ENCODE data around the gene DUSP6. TPM values are rescaled to one million over a fixed set of nuclear protein-coding genes. Genes with fewer than 3 reads are reported as not detected.

The DUSP6 gene
- total and polyA plus RNA-seq, 2 of the 13 experiments (the other 11 are each of a cell fraction or from before 2014, with no cell fraction given): 40.9 to 161 TPM

- TF ChIP-seq SYNCRIP (IDR thresholded peaks at IDR 0.05; ENCODE audit: insufficient read depth, low read depth, low read length) (no peak), KMT2A (CRISPR knock-in tag; IDR thresholded peaks at IDR 0.05) (no peak), CBFB (CRISPR knock-in tag; IDR thresholded peaks at IDR 0.05) (no peak), TFAP4 (IDR thresholded peaks at IDR 0.05; ENCODE audit: borderline replicate concordance, low read depth) (peak; percentile 28; the same call in 1 of the 2 replicates), ZNF792 (CRISPR knock-in tag; IDR thresholded peaks at IDR 0.05) (0 out of 2 replicates have a peak, but pooled peaks have one; percentile 35), RARA (CRISPR knock-in tag; IDR thresholded peaks at IDR 0.05) (peak; percentile 36; the same call in 1 of the 2 replicates), THAP11 (CRISPR knock-in tag; IDR thresholded peaks at IDR 0.05) (no peak), ZNF678 (CRISPR knock-in tag; IDR thresholded peaks at IDR 0.05) (no peak), ISX (CRISPR knock-in tag; conservative IDR thresholded peaks at IDR 0.05) (no peak), XBP1 (CRISPR knock-in tag; IDR thresholded peaks at IDR 0.05) (no peak), HMG20B (CRISPR knock-in tag; conservative IDR thresholded peaks at IDR 0.05) (no peak), PAF1 (CRISPR knock-in tag; IDR thresholded peaks at IDR 0.05) (peak; percentile 19; the same call in 1 of the 2 replicates), ZNF234 (CRISPR knock-in tag; conservative IDR thresholded peaks at IDR 0.05) (no peak), PATZ1 (CRISPR knock-in tag; IDR thresholded peaks at IDR 0.05) (no peak), ELF3 (CRISPR knock-in tag; IDR thresholded peaks at IDR 0.05) (peak; percentile 72), HOXA3 (CRISPR knock-in tag; IDR thresholded peaks at IDR 0.05) (0 out of 2 replicates have a peak, but pooled peaks have one; percentile 13), ZXDC (CRISPR knock-in tag; IDR thresholded peaks at IDR 0.05) (no peak), ZNF205 (CRISPR knock-in tag; IDR thresholded peaks at IDR 0.05) (no peak), TBX2 (CRISPR knock-in tag; IDR thresholded peaks at IDR 0.05; ENCODE audit: borderline replicate concordance) (peak; percentile 63; the same call in 1 of the 2 replicates), ZNF33A (CRISPR knock-in tag; IDR thresholded peaks at IDR 0.05; ENCODE audit: borderline replicate concordance) (no peak), ZBTB7A (CRISPR knock-in tag; IDR thresholded peaks at IDR 0.05) (no peak), ZMAT3 (CRISPR knock-in tag; conservative IDR thresholded peaks at IDR 0.05) (no peak), GMEB2 (CRISPR knock-in tag; IDR thresholded peaks at IDR 0.05; ENCODE audit: low read depth) (no peak)
Measured at GRCh38 chr12:89345830-89346740, 6.2 kb downstream of the DUSP6 start (continued).
